Measurements from ENCODE around the gene VCAN.

Gene VCAN

GRCh38 chr5:83496626-83497025 lies 25.1 kb downstream of the VCAN start:
- no peak for TF ChIP-seq SUZ12 (IDR thresholded peaks at IDR 0.05; ENCODE audit: extremely low read depth, insufficient read depth, insufficient read length)
- TF ChIP-seq ZNF274 (IDR thresholded peaks at IDR 0.05; ENCODE audit: low read depth, low read length), result no peak
- TF ChIP-seq YY1 (IDR thresholded peaks at IDR 0.05; ENCODE audit: insufficient read depth, insufficient read length), result no peak
- H3K36me3 ChIP-seq (ENCODE audit: insufficient read depth, insufficient read length, low read length), result peaks cover 50% of the 10 kb centered on the region
- DNase-seq (ENCODE audit: low read depth, low spot score), result no peak

GRCh38 chr5:83498585-83498984 lies 27.0 kb downstream of the VCAN start:
- Histone ChIP-seq H3K4me1 (ENCODE audit: insufficient read depth, insufficient read length) (no peaks in the 10 kb centered on the region), H3K9ac (ENCODE audit: insufficient read length, low read depth) (no peak overlapping the region), H3K27me3 (ENCODE audit: insufficient read depth, insufficient read length) (no peaks in the 10 kb centered on the region), H3K9me3 (ENCODE audit: insufficient read depth, low read length) (peaks cover 10% of the 10 kb centered on the region; the same call in 1 of the 2 replicates), H3K36me3 (ENCODE audit: insufficient read depth, insufficient read length, low read length) (peaks cover 34% of the 10 kb centered on the region), H3K4me3 (ENCODE audit: insufficient read length, low read depth) (no peak overlapping the region)
- TF ChIP-seq YY1 (IDR thresholded peaks at IDR 0.05; ENCODE audit: insufficient read depth, insufficient read length), result no peak
- no peak for TF ChIP-seq ZNF274 (IDR thresholded peaks at IDR 0.05; ENCODE audit: low read depth, low read length)
- TF ChIP-seq SUZ12 (IDR thresholded peaks at IDR 0.05; ENCODE audit: extremely low read depth, insufficient read depth, insufficient read length), result no peak
- DNase-seq (ENCODE audit: low read depth, low spot score), result no peak

More at GRCh38 chr5:83496626-83497025, 25.1 kb downstream of the VCAN start:
- Histone ChIP-seq H3K4me3 (ENCODE audit: insufficient read length, low read depth) (no peak overlapping the region), H3K9me3 (ENCODE audit: insufficient read depth, low read length) (peaks cover 6% of the 10 kb centered on the region; the same call in 1 of the 2 replicates), H3K27me3 (ENCODE audit: insufficient read depth, insufficient read length) (no peaks in the 10 kb centered on the region), H3K9ac (ENCODE audit: insufficient read length, low read depth) (no peak overlapping the region), H3K4me1 (ENCODE audit: insufficient read depth, insufficient read length) (peaks cover 2% of the 10 kb centered on the region)

GRCh38 chr5:83503662-83504061 lies 32.1 kb downstream of the VCAN start:
- no peak for DNase-seq (ENCODE audit: low read depth, low spot score)
- H3K4me3 ChIP-seq (ENCODE audit: insufficient read length, low read depth), result no peak overlapping the region
- no peaks in the 10 kb centered on the region for H3K4me1 ChIP-seq (ENCODE audit: insufficient read depth, insufficient read length)
- no peak for TF ChIP-seq SUZ12 (IDR thresholded peaks at IDR 0.05; ENCODE audit: extremely low read depth, insufficient read depth, insufficient read length)
- peaks cover 15% of the 10 kb centered on the region for H3K36me3 ChIP-seq (ENCODE audit: insufficient read depth, insufficient read length, low read length)
- peaks cover 35% of the 10 kb centered on the region; the same call in 1 of the 2 replicates for H3K9me3 ChIP-seq (ENCODE audit: insufficient read depth, low read length)
- no peak overlapping the region for H3K9ac ChIP-seq (ENCODE audit: insufficient read length, low read depth)
- H3K27me3 ChIP-seq (ENCODE audit: insufficient read depth, insufficient read length), result no peaks in the 10 kb centered on the region

GRCh38 chr5:83507431-83507830 lies 35.9 kb downstream of the VCAN start:
- H3K9ac ChIP-seq (ENCODE audit: insufficient read length, low read depth), result no peak overlapping the region
- no peaks in the 10 kb centered on the region for H3K4me1 ChIP-seq (ENCODE audit: insufficient read depth, insufficient read length)
- H3K9me3 ChIP-seq (ENCODE audit: insufficient read depth, low read length), result peaks cover 29% of the 10 kb centered on the region; the same call in 1 of the 2 replicates
- no peaks in the 10 kb centered on the region for H3K27me3 ChIP-seq (ENCODE audit: insufficient read depth, insufficient read length)
- H3K4me3 ChIP-seq (ENCODE audit: insufficient read length, low read depth), result no peak overlapping the region
- peaks cover 14% of the 10 kb centered on the region for H3K36me3 ChIP-seq (ENCODE audit: insufficient read depth, insufficient read length, low read length)
- no peak for DNase-seq (ENCODE audit: low read depth, low spot score)
- TF ChIP-seq YY1 (IDR thresholded peaks at IDR 0.05; ENCODE audit: insufficient read depth, insufficient read length), result no peak
- no peak for TF ChIP-seq SUZ12 (IDR thresholded peaks at IDR 0.05; ENCODE audit: extremely low read depth, insufficient read depth, insufficient read length)
- no peak for TF ChIP-seq ZNF274 (IDR thresholded peaks at IDR 0.05; ENCODE audit: low read depth, low read length)

GRCh38 chr5:83509540-83509939 lies 38.0 kb downstream of the VCAN start:
- Histone ChIP-seq H3K9me3 (ENCODE audit: insufficient read depth, low read length) (peaks cover 15% of the 10 kb centered on the region; the same call in 1 of the 2 replicates), H3K4me1 (ENCODE audit: insufficient read depth, insufficient read length) (no peaks in the 10 kb centered on the region), H3K4me3 (ENCODE audit: insufficient read length, low read depth) (no peak overlapping the region), H3K9ac (ENCODE audit: insufficient read length, low read depth) (no peak overlapping the region), H3K36me3 (ENCODE audit: insufficient read depth, insufficient read length, low read length) (peaks cover 17% of the 10 kb centered on the region), H3K27me3 (ENCODE audit: insufficient read depth, insufficient read length) (no peaks in the 10 kb centered on the region)
- no peak for DNase-seq (ENCODE audit: low read depth, low spot score)
- TF ChIP-seq ZNF274 (IDR thresholded peaks at IDR 0.05; ENCODE audit: low read depth, low read length) (no peak), YY1 (IDR thresholded peaks at IDR 0.05; ENCODE audit: insufficient read depth, insufficient read length) (no peak), SUZ12 (IDR thresholded peaks at IDR 0.05; ENCODE audit: extremely low read depth, insufficient read depth, insufficient read length) (no peak)

GRCh38 chr5:83510260-83510659 lies 38.7 kb downstream of the VCAN start:
- Histone ChIP-seq H3K9ac (ENCODE audit: insufficient read length, low read depth) (no peak overlapping the region), H3K4me1 (ENCODE audit: insufficient read depth, insufficient read length) (no peaks in the 10 kb centered on the region), H3K27me3 (ENCODE audit: insufficient read depth, insufficient read length) (no peaks in the 10 kb centered on the region), H3K9me3 (ENCODE audit: insufficient read depth, low read length) (peaks cover 8% of the 10 kb centered on the region; the same call in 1 of the 2 replicates), H3K36me3 (ENCODE audit: insufficient read depth, insufficient read length, low read length) (peaks cover 19% of the 10 kb centered on the region), H3K4me3 (ENCODE audit: insufficient read length, low read depth) (no peak overlapping the region)
- no peak for TF ChIP-seq ZNF274 (IDR thresholded peaks at IDR 0.05; ENCODE audit: low read depth, low read length)
- no peak for TF ChIP-seq SUZ12 (IDR thresholded peaks at IDR 0.05; ENCODE audit: extremely low read depth, insufficient read depth, insufficient read length)
- no peak for TF ChIP-seq YY1 (IDR thresholded peaks at IDR 0.05; ENCODE audit: insufficient read depth, insufficient read length)
- DNase-seq (ENCODE audit: low read depth, low spot score), result no peak

GRCh38 chr5:83512061-83512745 lies 40.7 kb downstream of the VCAN start:
- no peak overlapping the region for H3K4me3 ChIP-seq (ENCODE audit: insufficient read length, low read depth)
- H3K9ac ChIP-seq (ENCODE audit: insufficient read length, low read depth), result no peak overlapping the region
- H3K27me3 ChIP-seq (ENCODE audit: insufficient read depth, insufficient read length), result no peaks in the 10 kb centered on the region
- no peaks in the 10 kb centered on the region for H3K4me1 ChIP-seq (ENCODE audit: insufficient read depth, insufficient read length)
- H3K36me3 ChIP-seq (ENCODE audit: insufficient read depth, insufficient read length, low read length), result peaks cover 16% of the 10 kb centered on the region
- no peak for DNase-seq (ENCODE audit: low read depth, low spot score)
- TF ChIP-seq SUZ12 (IDR thresholded peaks at IDR 0.05; ENCODE audit: extremely low read depth, insufficient read depth, insufficient read length), result no peak
- TF ChIP-seq ZNF274 (IDR thresholded peaks at IDR 0.05; ENCODE audit: low read depth, low read length), result no peak
- no peak for TF ChIP-seq YY1 (IDR thresholded peaks at IDR 0.05; ENCODE audit: insufficient read depth, insufficient read length)
- no peaks in the 10 kb centered on the region for H3K9me3 ChIP-seq (ENCODE audit: insufficient read depth, low read length)
